ENCODE results near the gene CECR2.

GRCh38 chr22:17540481-17540880 lies 171.2 kb downstream of the CECR2 start:
- TF ChIP-seq CTCF (IDR thresholded peaks at IDR 0.05) (no peak; the same call in 1 of the 2 replicates), POLR2AphosphoS5 (IDR thresholded peaks at IDR 0.05; ENCODE audit: low read depth, low read length) (no peak), TCF7L2 (IDR thresholded peaks at IDR 0.05; ENCODE audit: low read depth, low read length) (no peak), SIN3A (IDR thresholded peaks at IDR 0.05; ENCODE audit: borderline replicate concordance, insufficient read depth, low read depth, low read length) (no peak), REST (IDR thresholded peaks at IDR 0.05; ENCODE audit: insufficient read depth in 1 of 2, low read depth in 2 of 2, low read length in 1 of 2) (no peak)
